ENCODE data around the gene CPNE7. TPM values are rescaled to one million over a fixed set of nuclear protein-coding genes. Genes with fewer than 3 reads are reported as not detected.
A peak's percentile ranks its signal among the peaks of the same experiment; 100 is the strongest.

CPNE7 gene
- total RNA-seq, 2 experiments from 2014 or later: 8.5 to 9.5 TPM

DNA sequence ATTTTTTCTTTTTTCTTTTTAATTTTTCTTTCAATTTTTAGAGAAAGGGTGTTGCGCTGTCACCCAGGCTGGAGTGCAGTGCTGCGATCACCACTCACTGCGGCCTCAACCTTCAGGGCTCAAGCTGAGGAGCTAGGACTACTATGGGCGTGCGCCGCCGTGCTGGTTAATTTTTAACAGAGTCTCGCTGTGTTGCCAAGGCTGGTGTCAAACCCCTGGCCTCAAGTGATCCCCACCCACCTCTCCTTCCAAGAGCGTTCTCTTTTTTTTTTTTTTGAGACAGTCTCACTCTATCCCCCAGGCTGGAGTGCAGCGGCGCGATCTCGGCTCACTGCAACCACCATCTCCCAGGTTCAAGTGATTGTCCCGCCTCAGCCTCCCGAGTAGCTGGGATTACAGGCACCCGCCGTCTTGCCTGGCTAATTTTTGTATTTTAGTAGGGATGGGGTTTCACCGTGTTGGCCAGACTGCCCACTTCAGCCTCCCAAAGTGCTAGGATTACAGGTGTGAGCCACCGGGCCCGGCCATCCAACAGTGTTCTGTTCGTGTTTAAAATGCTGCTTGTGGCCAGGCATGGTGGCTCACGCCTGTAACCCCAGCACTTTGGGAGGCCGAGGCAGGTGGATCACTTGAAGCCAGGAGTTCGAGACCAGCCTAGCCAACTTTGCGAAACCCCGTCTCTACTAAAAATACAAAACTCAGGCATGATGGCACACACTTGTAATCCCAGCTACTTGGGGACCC, 29.6 kb upstream of the CPNE7 start:
- intact Hi-C loops (cut with micrococcal nuclease): no loop called here
- no peaks in the 10 kb centered on the region for H3K27me3 Mint-ChIP-seq

DNA sequence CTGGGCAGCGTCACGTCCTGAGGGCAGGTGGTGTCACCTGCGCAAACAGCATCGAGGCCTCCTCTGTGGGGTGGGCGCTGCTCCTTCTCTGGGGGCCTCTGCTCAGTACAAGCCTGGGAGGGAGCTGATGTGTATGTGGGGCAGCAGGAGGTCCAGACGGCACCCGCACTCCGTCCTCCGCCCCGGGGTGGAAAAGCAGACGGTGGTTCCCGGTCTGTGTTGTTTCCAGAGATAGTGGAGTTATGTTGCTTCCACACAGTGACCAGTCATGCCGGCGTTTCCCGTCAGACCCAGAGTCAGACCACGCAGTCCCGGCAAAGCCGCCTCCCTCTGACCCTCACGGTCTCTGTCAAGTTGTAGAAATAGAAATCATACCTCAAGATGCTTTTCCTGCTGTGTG, 28.8 kb upstream of the CPNE7 start:
- Mint-ChIP-seq H3K9me3 (no peaks in the 10 kb centered on the region), H3K36me3 (ENCODE audit: low read depth) (peaks cover 19% of the 10 kb centered on the region), H3K4me1 (ENCODE audit: low read depth) (peaks cover 27% of the 10 kb centered on the region), H3K27ac (no peak overlapping the region), H3K4me3 (no peak overlapping the region), H3K27me3 (no peaks in the 10 kb centered on the region)
- no peak for ATAC-seq
- no peak for DNase-seq
- intact Hi-C loops (cut with micrococcal nuclease): no loop called here
- ChIA-PET POLR2A (no interaction called here), CTCF (interaction anchor here (2.9 kb wide), 1 partner anchor 10 kb away, joined by 12 read pairs; no protein-coding TSS in a partner anchor)
- TF ChIP-seq, protein P1, sequence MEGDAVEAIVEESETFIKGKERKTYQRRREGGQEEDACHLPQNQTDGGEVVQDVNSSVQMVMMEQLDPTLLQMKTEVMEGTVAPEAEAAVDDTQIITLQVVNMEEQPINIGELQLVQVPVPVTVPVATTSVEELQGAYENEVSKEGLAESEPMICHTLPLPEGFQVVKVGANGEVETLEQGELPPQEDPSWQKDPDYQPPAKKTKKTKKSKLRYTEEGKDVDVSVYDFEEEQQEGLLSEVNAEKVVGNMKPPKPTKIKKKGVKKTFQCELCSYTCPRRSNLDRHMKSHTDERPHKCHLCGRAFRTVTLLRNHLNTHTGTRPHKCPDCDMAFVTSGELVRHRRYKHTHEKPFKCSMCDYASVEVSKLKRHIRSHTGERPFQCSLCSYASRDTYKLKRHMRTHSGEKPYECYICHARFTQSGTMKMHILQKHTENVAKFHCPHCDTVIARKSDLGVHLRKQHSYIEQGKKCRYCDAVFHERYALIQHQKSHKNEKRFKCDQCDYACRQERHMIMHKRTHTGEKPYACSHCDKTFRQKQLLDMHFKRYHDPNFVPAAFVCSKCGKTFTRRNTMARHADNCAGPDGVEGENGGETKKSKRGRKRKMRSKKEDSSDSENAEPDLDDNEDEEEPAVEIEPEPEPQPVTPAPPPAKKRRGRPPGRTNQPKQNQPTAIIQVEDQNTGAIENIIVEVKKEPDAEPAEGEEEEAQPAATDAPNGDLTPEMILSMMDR (IDR thresholded peaks at IDR 0.05): no peak

More for the DNA sequence above, 29.6 kb upstream of the CPNE7 start:
- DNase-seq: no peak
- CTCF ChIA-PET: interaction anchor here (2.9 kb wide), 1 partner anchor 11 kb away, joined by 12 read pairs; no protein-coding TSS in a partner anchor
- Mint-ChIP-seq H3K4me3 (no peak overlapping the region), H3K27ac (no peak overlapping the region), H3K4me1 (ENCODE audit: low read depth) (peaks cover 27% of the 10 kb centered on the region), H3K36me3 (ENCODE audit: low read depth) (peaks cover 17% of the 10 kb centered on the region), H3K9me3 (no peaks in the 10 kb centered on the region)
- POLR2A ChIA-PET: no interaction called here
- ATAC-seq: no peak
- TF ChIP-seq, protein P1 (IDR thresholded peaks at IDR 0.05): no peak

DNA sequence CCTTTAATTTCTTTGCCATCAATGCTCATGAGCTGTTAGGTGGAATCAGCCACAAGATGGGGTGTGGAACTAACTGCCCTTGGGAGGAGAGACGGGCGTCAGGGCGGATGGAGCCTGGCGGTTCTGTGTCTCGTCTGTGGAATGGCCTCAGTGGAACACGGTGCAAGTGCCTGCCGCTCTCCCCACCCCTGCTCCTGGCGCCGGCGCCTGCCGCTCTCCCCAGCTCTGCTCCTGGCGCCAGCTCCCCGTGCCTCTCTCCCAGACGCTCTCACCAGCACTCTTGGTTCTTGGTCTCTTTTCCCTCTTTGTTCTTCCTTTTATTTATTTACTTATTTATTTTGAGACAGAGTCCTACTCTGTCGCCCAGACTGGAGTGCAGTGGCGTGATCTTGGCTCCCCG, 28.3 kb upstream of the CPNE7 start:
- ChIA-PET CTCF (interaction anchor here (2.9 kb wide), 1 partner anchor 10 kb away, joined by 12 read pairs; no protein-coding TSS in a partner anchor), POLR2A (no interaction called here)
- Mint-ChIP-seq H3K4me1 (ENCODE audit: low read depth) (peaks cover 27% of the 10 kb centered on the region), H3K9me3 (no peaks in the 10 kb centered on the region), H3K4me3 (no peak overlapping the region), H3K27me3 (no peaks in the 10 kb centered on the region), H3K36me3 (ENCODE audit: low read depth) (peaks cover 20% of the 10 kb centered on the region), H3K27ac (no peak overlapping the region)
- intact Hi-C loops (cut with micrococcal nuclease): no loop called here
- no peak for ATAC-seq
- TF ChIP-seq, protein P1 (IDR thresholded peaks at IDR 0.05): no peak
- no peak for DNase-seq

DNA sequence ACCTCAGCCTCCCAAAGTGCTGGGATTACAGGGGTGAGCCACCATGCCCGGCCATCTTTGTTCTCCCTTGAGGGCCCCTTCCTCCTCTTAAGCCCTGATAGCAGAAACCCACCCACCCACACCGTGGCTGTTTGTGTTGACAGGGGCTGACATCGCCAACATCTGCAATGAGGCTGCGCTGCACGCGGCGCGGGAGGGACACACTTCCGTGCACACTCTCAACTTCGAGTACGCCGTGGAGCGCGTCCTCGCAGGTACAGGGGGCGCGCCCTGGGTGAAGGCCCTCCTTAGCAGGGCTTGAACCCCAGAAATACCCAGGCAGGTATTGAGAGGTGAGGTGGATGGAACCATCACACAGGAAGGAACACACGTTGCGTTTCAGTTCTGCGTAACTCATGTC, 27.7 kb upstream of the CPNE7 start:
- Mint-ChIP-seq H3K27me3 (no peaks in the 10 kb centered on the region), H3K4me3 (no peak overlapping the region), H3K9me3 (no peaks in the 10 kb centered on the region), H3K36me3 (ENCODE audit: low read depth) (peaks cover 25% of the 10 kb centered on the region), H3K27ac (peak overlapping the region; percentile 87), H3K4me1 (ENCODE audit: low read depth) (peaks cover 27% of the 10 kb centered on the region)
- intact Hi-C loops (cut with micrococcal nuclease): no loop called here
- ATAC-seq (no peak), DNase-seq (no peak)
- TF ChIP-seq, protein P1 (IDR thresholded peaks at IDR 0.05): no peak
- ChIA-PET CTCF (interaction anchor here (1.5 to 2.9 kb wide), 2 partner anchors 9 to 93 kb away, joined by 3 to 12 read pairs; no protein-coding TSS in a partner anchor), POLR2A (no interaction called here)

DNA sequence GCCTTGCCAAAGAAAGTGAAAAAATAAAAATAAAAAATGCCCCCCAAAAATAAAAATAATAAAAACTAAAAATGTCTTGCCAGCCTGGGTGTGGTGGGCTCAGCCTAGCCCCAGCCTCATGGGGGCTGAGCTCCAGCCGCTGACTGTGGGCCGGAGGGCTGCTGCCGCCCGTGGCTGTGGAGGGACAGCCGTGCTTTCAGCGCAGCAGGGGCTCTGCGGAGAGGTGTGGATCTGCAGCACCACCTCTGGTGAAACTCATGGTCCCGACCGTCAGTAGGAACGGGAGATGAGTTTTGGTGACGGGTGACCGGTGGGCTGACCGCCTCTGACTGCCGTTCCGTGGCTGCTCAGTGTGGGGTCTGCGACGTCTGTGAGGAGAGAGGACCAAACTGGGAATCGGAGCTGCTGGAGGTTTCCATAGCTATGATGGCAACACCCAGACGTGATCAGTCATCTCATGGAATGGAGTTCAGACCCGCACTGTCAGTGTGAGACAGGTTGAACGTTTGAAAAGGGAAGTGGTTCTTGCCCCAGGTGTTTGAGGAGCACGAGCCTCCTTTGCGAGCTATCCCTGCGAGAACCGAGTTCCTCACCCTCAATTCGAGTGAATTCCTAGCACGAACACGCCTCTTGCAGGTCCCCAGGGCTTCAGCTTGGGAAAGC, 27.1 kb upstream of the CPNE7 start:
- Mint-ChIP-seq H3K36me3 (ENCODE audit: low read depth) (peaks cover 25% of the 10 kb centered on the region), H3K4me1 (ENCODE audit: low read depth) (peaks cover 27% of the 10 kb centered on the region), H3K9me3 (no peaks in the 10 kb centered on the region), H3K27ac (peak overlapping the region; percentile 87), H3K4me3 (peak overlapping the region; percentile 11), H3K27me3 (no peaks in the 10 kb centered on the region)
- TF ChIP-seq, protein P1 (IDR thresholded peaks at IDR 0.05): no peak
- DNase-seq: no peak
- ChIA-PET POLR2A (interaction anchor here (0.9 to 2.8 kb wide), 8 partner anchors 10 to 136 kb away, joined by 3 to 11 read pairs (median 4); no protein-coding TSS in a partner anchor), CTCF (interaction anchor here (0.7 to 2.3 kb wide), 4 partner anchors 9 to 93 kb away, joined by 3 to 13 read pairs (median 4); no protein-coding TSS in a partner anchor)
- intact Hi-C loops (cut with micrococcal nuclease): no loop called here
- ATAC-seq: peak; percentile 48

Measured in activated CD8-positive, alpha-beta T cell treated with anti-CD3 and anti-CD28 coated beads for 36 hours (primary cell).